IMR-90 (cell line): ENCODE data around the gene ATP11B. TPM values are rescaled to one million over a fixed set of nuclear protein-coding genes. Genes with fewer than 3 reads are reported as not detected.
A peak's percentile ranks its signal among the peaks of the same experiment; 100 is the strongest.

Source experiments
- ATAC-seq: fragments of 200-7000 bp; cut with Tn5 transposase; 2 replicates; pipeline ENCODE4 v1.9.1; 2020; ENCODE audit warnings: low read depth, mild to moderate bottlenecking, moderate library complexity
- BruUV-seq: library from RNA; stranded (reverse); fragments of 400-500 nt; replicated peaks from 2 replicates; lab custom pipeline; 2021; lab: Mats Ljungman, UMichigan
- CTCF ChIA-PET: fragments of 300-600 bp; formaldehyde crosslinking; extraction: SDS; loops from one replicate; lab custom pipeline; 2021; ENCODE audit warnings: antibody characterized with exemption; lab: Yijun Ruan, JAX
- POLR2A ChIA-PET: fragments of 300-600 bp; sonication (Branson Sonifier 250); formaldehyde crosslinking; loops from one replicate; lab custom pipeline; 2022; ENCODE audit warnings: antibody characterized with exemption; ENCODE audit not compliant: unreplicated experiment; lab: Charles Lee
- DNase-seq: peaks from one replicate; pipeline ENCODE4 v3.0.0; 2013
- H2AFZ ChIP-seq: replicated peaks from 2 replicates; pipeline ENCODE3; 2013; ENCODE audit warnings: low read length, mild to moderate bottlenecking; ENCODE audit not compliant: poor library complexity
- H2AK5ac ChIP-seq: 2 replicates; pipeline ENCODE4 v1.6.1; 2013; ENCODE audit warnings: low read depth, low read length, inconsistent platforms
- H2AK9ac ChIP-seq: replicated peaks from 2 replicates; pipeline ENCODE3; 2013; ENCODE audit warnings: mild to moderate bottlenecking, low read depth, low read length, moderate library complexity; ENCODE audit not compliant: poor library complexity
- H2BK120ac ChIP-seq: 2 replicates; pipeline ENCODE4 v1.6.1; 2013; ENCODE audit warnings: low read depth, low read length, inconsistent platforms
- H2BK15ac ChIP-seq: 3 replicates; pipeline ENCODE4 v1.6.1; 2013; ENCODE audit warnings: low read depth, low read length, inconsistent platforms
- H2BK20ac ChIP-seq: 2 replicates; pipeline ENCODE4 v1.6.1; 2013; ENCODE audit warnings: low read depth, mild to moderate bottlenecking, inconsistent platforms, low read length, moderate library complexity
- H2BK5ac ChIP-seq: 2 replicates; pipeline ENCODE4 v1.6.1; 2013; ENCODE audit warnings: mild to moderate bottlenecking, low read depth, low read length, inconsistent platforms; ENCODE audit not compliant: poor library complexity, severe bottlenecking
- H3K14ac ChIP-seq: replicated peaks from 2 replicates; pipeline ENCODE4 v1.6.1; 2013; ENCODE audit warnings: low read depth, low read length, inconsistent platforms
- H3K18ac ChIP-seq: 2 replicates; pipeline ENCODE4 v1.6.1; 2013; ENCODE audit warnings: low read depth, low read length, control low read depth
- H3K23ac ChIP-seq: 2 replicates; pipeline ENCODE4 v1.6.1; 2013; ENCODE audit warnings: low read depth, low read length, inconsistent platforms
- H3K27ac ChIP-seq: 2 replicates; pipeline ENCODE4 v1.5.1; 2013; ENCODE audit warnings: mild to moderate bottlenecking, control low read depth, low read length; ENCODE audit not compliant: insufficient read depth
- H3K27me3 ChIP-seq: 2 replicates; pipeline ENCODE4 v1.6.1; 2013; ENCODE audit warnings: low read length; ENCODE audit not compliant: control insufficient read depth, insufficient read depth
- H3K36me3 ChIP-seq: 2 replicates; pipeline ENCODE4 v1.6.1; 2013; ENCODE audit warnings: low read length, mixed read lengths; ENCODE audit not compliant: control insufficient read depth, insufficient read depth
- H3K4ac ChIP-seq: 2 replicates; pipeline ENCODE4 v1.6.1; 2013; ENCODE audit warnings: low read depth, low read length, inconsistent platforms
- H3K4me1 ChIP-seq: 2 replicates; pipeline ENCODE4 v1.6.1; 2013; ENCODE audit warnings: low read length, mixed read lengths; ENCODE audit not compliant: control insufficient read depth, insufficient read depth
- H3K4me2 ChIP-seq: 2 replicates; pipeline ENCODE4 v1.6.1; 2013; ENCODE audit warnings: low read depth, mild to moderate bottlenecking, control low read depth, low read length, moderate library complexity
- H3K4me3 ChIP-seq: 2 replicates; pipeline ENCODE4 v1.5.1; 2013; ENCODE audit warnings: low read depth, mild to moderate bottlenecking, control low read depth, low read length, moderate library complexity; ENCODE audit not compliant: insufficient read depth
- H3K56ac ChIP-seq: 2 replicates; pipeline ENCODE4 v1.6.1; 2013; ENCODE audit warnings: low read length, inconsistent platforms; ENCODE audit not compliant: insufficient read depth; ENCODE audit errors: extremely low read depth
- H3K79me1 ChIP-seq, 2 experiments: 2 replicates each; pipeline ENCODE4 v1.6.1; 2013; ENCODE audit warnings: low read length in 2 of 2, inconsistent platforms in 1 of 2, low read depth in 1 of 2
- H3K9ac ChIP-seq: 2 replicates; pipeline ENCODE4 v1.6.1; 2013; ENCODE audit warnings: low read depth, low read length, control low read depth
- H3K9me1 ChIP-seq: 2 replicates; pipeline ENCODE4 v1.6.1; 2013; ENCODE audit warnings: low read length, inconsistent platforms; ENCODE audit not compliant: insufficient read depth
- H3K9me3 ChIP-seq: 2 replicates; pipeline ENCODE4 v1.6.1; 2013; ENCODE audit warnings: low read length; ENCODE audit not compliant: control insufficient read depth, insufficient read depth
- H4K20me1 ChIP-seq: 2 replicates; pipeline ENCODE4 v1.6.1; 2013; ENCODE audit warnings: low read length, inconsistent platforms; ENCODE audit not compliant: insufficient read depth
- H4K5ac ChIP-seq: 2 replicates; pipeline ENCODE4 v1.6.1; 2013; ENCODE audit warnings: mild to moderate bottlenecking, low read depth, low read length, control low read depth
- H4K8ac ChIP-seq, 2 experiments: 2 replicates each; pipeline ENCODE4 v1.6.1; 2013; ENCODE audit warnings: low read depth in 2 of 2, low read length in 2 of 2, control low read depth in 1 of 2, inconsistent platforms in 1 of 2
- H4K91ac ChIP-seq: 2 replicates; pipeline ENCODE4 v1.6.1; 2013; ENCODE audit warnings: low read depth, low read length, inconsistent platforms; ENCODE audit not compliant: insufficient read depth
- BHLHE40 ChIP-seq: fragments of 150-350 bp; IDR thresholded peaks from 2 replicates; pipeline ENCODE4 v1.6.1; 2016; ENCODE audit warnings: mild to moderate bottlenecking, low read depth, low read length
- FOS ChIP-seq: fragments of 150-350 bp; IDR thresholded peaks from 2 replicates; pipeline ENCODE4 v1.6.1; 2016; ENCODE audit warnings: low read depth, low read length
- MAFK ChIP-seq: IDR thresholded peaks from 2 replicates; pipeline ENCODE4 v1.6.1; 2012; ENCODE audit warnings: low read depth, low read length, improper control_type of control experiment
- MAZ ChIP-seq: IDR thresholded peaks from 2 replicates; pipeline ENCODE4 v1.6.1; 2012; ENCODE audit warnings: low read depth, mild to moderate bottlenecking, low read length, improper control_type of control experiment, moderate library complexity, borderline replicate concordance
- MXI1 ChIP-seq: IDR thresholded peaks from 2 replicates; pipeline ENCODE4 v1.6.1; 2012; ENCODE audit warnings: low read depth, mild to moderate bottlenecking, low read length, moderate library complexity, borderline replicate concordance
- NFE2L2 ChIP-seq: fragments of 150-350 bp; IDR thresholded peaks from 2 replicates; pipeline ENCODE4 v1.6.1; 2016; ENCODE audit warnings: low read depth, mild to moderate bottlenecking, low read length
- POLR2A ChIP-seq: IDR thresholded peaks from 2 replicates; pipeline ENCODE4 v1.6.1; 2012; ENCODE audit warnings: mild to moderate bottlenecking, low read depth, low read length
- RCOR1 ChIP-seq: IDR thresholded peaks from 2 replicates; pipeline ENCODE4 v1.6.1; 2012; ENCODE audit warnings: mild to moderate bottlenecking, low read length, improper control_type of control experiment; ENCODE audit not compliant: insufficient replicate concordance
- RFX5 ChIP-seq: IDR thresholded peaks from 2 replicates; pipeline ENCODE4 v1.8.0; 2012; ENCODE audit warnings: low read depth, mild to moderate bottlenecking, low read length, moderate library complexity
- USF2 ChIP-seq: fragments of 150-350 bp; IDR thresholded peaks from 2 replicates; pipeline ENCODE4 v1.6.1; 2017; ENCODE audit warnings: mild to moderate bottlenecking, antibody characterized with exemption, low read length, low read depth
- WGBS, 2 experiments: methylation state at CpG; one replicate each; pipeline versions ENCODE4 v1.1.5 to v1.1.7; 2013; ENCODE audit warnings: missing lambda C conversion rate in 2 of 2; ENCODE audit not compliant: insufficient read length in 1 of 2; ENCODE audit errors: extremely low coverage in 2 of 2; 5-methylcytosine and 5-hydroxymethylcytosine counted together
- dilution Hi-C: fragments of 300-500 bp; cut with HindIII; formaldehyde crosslinking; loops from one replicate; pipeline ENCODE4 v1.14.3; 2018; ENCODE audit warnings: low sequenced_read_pairs; ENCODE audit not compliant: unreplicated experiment
- in situ Hi-C: fragments of 300-500 bp; cut with MboI; formaldehyde crosslinking; loops from 3 replicates; pipeline ENCODE4 v1.14.3; 2019; ENCODE audit warnings: low sequenced_read_pairs, inconsistent platforms, mixed read lengths
- intact Hi-C: fragments of 100-400 bp; cut with micrococcal nuclease; formaldehyde crosslinking; loops from 2 replicates; pipeline ENCODE4 v1.10.0; 2022
- polyA plus RNA-seq, 3 experiments: library from polyadenylated mRNA; depleted of rRNA; stranded (reverse); fragments of >200 nt; gene quantifications; 2 replicates each; pipeline ENCODE4 v1.2.3, GENCODE V29; 2012; ENCODE audit warnings: low replicate concordance in 1 of 3
- total RNA-seq: library from RNA; depleted of rRNA; stranded (reverse); fragments of >200 nt; gene quantifications from 2 replicates; pipeline ENCODE4 v1.2.3, GENCODE V29; 2012
- TF ChIP-seq, protein P1 (sequence below): conservative IDR thresholded peaks from 2 replicates; pipeline ENCODE4 v1.5.1; 2012; ENCODE audit warnings: mild to moderate bottlenecking, low read depth, low read length, improper control_type of control experiment

ATP11B gene
- total and polyA plus RNA-seq, 2 of the 4 experiments (the other 2 are of a cell fraction) = 10.0 to 39.6 TPM

GRCh38 chr3:182969853-182970252, 176.5 kb downstream of the ATP11B start:
- no peak overlapping the region; the same call in 1 of the 2 replicates for H2BK20ac ChIP-seq
- no peak overlapping the region for H3K56ac ChIP-seq
- dilution Hi-C loops (no loop called here), in situ Hi-C loops (no loop called here), intact Hi-C loops (no loop called here)
- WGBS, 2 experiments = no CpG with 5 or more reads among the region's 7 CpGs
- TF ChIP-seq RFX5 = no peak
- no peak for TF ChIP-seq MAZ
- TF ChIP-seq NFE2L2 = no peak
- no peak for TF ChIP-seq BHLHE40
- TF ChIP-seq POLR2A = no peak
- TF ChIP-seq MAFK = no peak
- no peak for TF ChIP-seq MXI1
- TF ChIP-seq, protein P1, sequence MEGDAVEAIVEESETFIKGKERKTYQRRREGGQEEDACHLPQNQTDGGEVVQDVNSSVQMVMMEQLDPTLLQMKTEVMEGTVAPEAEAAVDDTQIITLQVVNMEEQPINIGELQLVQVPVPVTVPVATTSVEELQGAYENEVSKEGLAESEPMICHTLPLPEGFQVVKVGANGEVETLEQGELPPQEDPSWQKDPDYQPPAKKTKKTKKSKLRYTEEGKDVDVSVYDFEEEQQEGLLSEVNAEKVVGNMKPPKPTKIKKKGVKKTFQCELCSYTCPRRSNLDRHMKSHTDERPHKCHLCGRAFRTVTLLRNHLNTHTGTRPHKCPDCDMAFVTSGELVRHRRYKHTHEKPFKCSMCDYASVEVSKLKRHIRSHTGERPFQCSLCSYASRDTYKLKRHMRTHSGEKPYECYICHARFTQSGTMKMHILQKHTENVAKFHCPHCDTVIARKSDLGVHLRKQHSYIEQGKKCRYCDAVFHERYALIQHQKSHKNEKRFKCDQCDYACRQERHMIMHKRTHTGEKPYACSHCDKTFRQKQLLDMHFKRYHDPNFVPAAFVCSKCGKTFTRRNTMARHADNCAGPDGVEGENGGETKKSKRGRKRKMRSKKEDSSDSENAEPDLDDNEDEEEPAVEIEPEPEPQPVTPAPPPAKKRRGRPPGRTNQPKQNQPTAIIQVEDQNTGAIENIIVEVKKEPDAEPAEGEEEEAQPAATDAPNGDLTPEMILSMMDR = no peak
- TF ChIP-seq RCOR1 = no peak
- TF ChIP-seq USF2 = no peak
- TF ChIP-seq FOS = no peak
- H3K9ac ChIP-seq = no peak overlapping the region
- peaks cover 6% of the 10 kb centered on the region for H4K20me1 ChIP-seq
- H3K4me3 ChIP-seq = no peak overlapping the region
- H3K79me1 ChIP-seq = peaks cover 22 to 52% of the 10 kb centered on the region in 2 experiments
- ChIA-PET POLR2A (no interaction called here), CTCF (no interaction called here)
- no peak overlapping the region for H2BK120ac ChIP-seq
- H3K4me2 ChIP-seq = 0 out of 2 replicates have a peak overlapping the region, but pooled peaks have one; percentile 27
- no TSS peak for BruUV-seq
- no peak overlapping the region for H2BK15ac ChIP-seq
- H2AK5ac ChIP-seq = no peak overlapping the region
- no peaks in the 10 kb centered on the region for H3K9me3 ChIP-seq
- no peak overlapping the region for H3K4ac ChIP-seq
- peak overlapping the region; percentile 93; the same call in 1 of the 2 replicates for H3K18ac ChIP-seq
- peaks cover 11% of the 10 kb centered on the region for H3K4me1 ChIP-seq
- peaks cover 10% of the 10 kb centered on the region for H3K9me1 ChIP-seq
- no peak overlapping the region for H3K14ac ChIP-seq
- DNase-seq (no peak), ATAC-seq (no peak)
- peak overlapping the region; percentile 20; the same call in 1 of the 2 replicates for H3K27ac ChIP-seq
- no peak overlapping the region for H2AFZ ChIP-seq
- no peaks in the 10 kb centered on the region for H3K27me3 ChIP-seq
- H4K91ac ChIP-seq = no peak overlapping the region
- no peaks in the 10 kb centered on the region for H3K36me3 ChIP-seq
- H4K8ac ChIP-seq = no peak overlapping the region
- 0 out of 2 replicates have a peak overlapping the region, but pooled peaks have one; percentile 66 for H3K23ac ChIP-seq
- H2AK9ac ChIP-seq = no peak overlapping the region
- H4K5ac ChIP-seq = peak overlapping the region; percentile 80
- no peak overlapping the region for H2BK5ac ChIP-seq
